DOHH2 (cell line): ENCODE measurements around the gene CARNS1.

Experiments used
- H3F3A ChIP-seq: fragments of 200-600 bp; sonication (generic), shearing (Covaris generic); 2 replicates; pipeline ENCODE4 v1.6.0; 2016; ENCODE audit warnings: antibody characterized with exemption, mild to moderate bottlenecking; ENCODE audit not compliant: control insufficient read depth, insufficient read depth
- H3K27ac ChIP-seq: fragments of 200-600 bp; sonication (generic); 2 replicates; pipeline ENCODE4 v1.5.1; 2014; ENCODE audit warnings: low read depth, mild to moderate bottlenecking, low read length, moderate library complexity
- H3K27me3 ChIP-seq: fragments of 200-600 bp; sonication (generic); 2 replicates; pipeline ENCODE4 v1.6.1; 2014; ENCODE audit warnings: mild to moderate bottlenecking, low read length, mixed read lengths; ENCODE audit not compliant: control insufficient read depth
- H3K36me3 ChIP-seq: fragments of 200-600 bp; sonication (generic); 2 replicates; pipeline ENCODE4 v1.6.1; 2014; ENCODE audit warnings: mild to moderate bottlenecking, low read length, moderate library complexity, mixed read lengths; ENCODE audit not compliant: control insufficient read depth
- H3K4me1 ChIP-seq: fragments of 200-600 bp; sonication (generic); 2 replicates; pipeline ENCODE4 v1.6.1; 2014; ENCODE audit warnings: mild to moderate bottlenecking, low read length, mixed read lengths; ENCODE audit not compliant: control insufficient read depth
- H3K4me2 ChIP-seq: fragments of 200-600 bp; sonication (generic); 2 replicates; pipeline ENCODE4 v1.6.0; 2014; ENCODE audit warnings: mild to moderate bottlenecking, low read length, moderate library complexity
- H3K4me3 ChIP-seq: fragments of 200-600 bp; sonication (generic); 2 replicates; pipeline ENCODE4 v1.5.1; 2014; ENCODE audit warnings: mild to moderate bottlenecking, low read length, mixed read lengths
- H3K79me2 ChIP-seq: fragments of 200-600 bp; sonication (generic); 2 replicates; pipeline ENCODE4 v1.6.1; 2014; ENCODE audit warnings: mild to moderate bottlenecking, low read length, mixed read lengths; ENCODE audit not compliant: control insufficient read depth
- H3K9me2 ChIP-seq: fragments of 200-600 bp; sonication (generic); replicated peaks from 2 replicates; pipeline ENCODE4 v1.6.1; 2014; ENCODE audit warnings: mild to moderate bottlenecking, low read length, mixed read lengths; ENCODE audit not compliant: control insufficient read depth
- H3K9me3 ChIP-seq: fragments of 200-600 bp; sonication (generic); 2 replicates; pipeline ENCODE4 v1.6.1; 2014; ENCODE audit warnings: antibody characterized with exemption, low read length, mixed read lengths; ENCODE audit not compliant: control insufficient read depth, insufficient read depth
- H4K20me1 ChIP-seq: fragments of 200-600 bp; sonication (generic); 2 replicates; pipeline ENCODE4 v1.6.0; 2014; ENCODE audit warnings: low read depth, mild to moderate bottlenecking, antibody characterized with exemption, low read length, moderate library complexity; ENCODE audit not compliant: control insufficient read depth, insufficient read depth
- EZH2phosphoT487 ChIP-seq: fragments of 200-600 bp; sonication (generic); IDR thresholded peaks from 2 replicates; pipeline ENCODE4 v1.6.1; 2017; ENCODE audit warnings: borderline replicate concordance, mild to moderate bottlenecking, antibody characterized with exemption, low read length, moderate library complexity, mixed read lengths
- TF ChIP-seq, protein P1 (sequence below): fragments of 200-600 bp; sonication (generic); IDR thresholded peaks from one replicate; pipeline ENCODE4 v1.5.1; 2014; ENCODE audit warnings: antibody characterized with exemption, mild to moderate bottlenecking, low read depth, low read length; ENCODE audit not compliant: poor library complexity, severe bottlenecking

The CARNS1 gene

DNA sequence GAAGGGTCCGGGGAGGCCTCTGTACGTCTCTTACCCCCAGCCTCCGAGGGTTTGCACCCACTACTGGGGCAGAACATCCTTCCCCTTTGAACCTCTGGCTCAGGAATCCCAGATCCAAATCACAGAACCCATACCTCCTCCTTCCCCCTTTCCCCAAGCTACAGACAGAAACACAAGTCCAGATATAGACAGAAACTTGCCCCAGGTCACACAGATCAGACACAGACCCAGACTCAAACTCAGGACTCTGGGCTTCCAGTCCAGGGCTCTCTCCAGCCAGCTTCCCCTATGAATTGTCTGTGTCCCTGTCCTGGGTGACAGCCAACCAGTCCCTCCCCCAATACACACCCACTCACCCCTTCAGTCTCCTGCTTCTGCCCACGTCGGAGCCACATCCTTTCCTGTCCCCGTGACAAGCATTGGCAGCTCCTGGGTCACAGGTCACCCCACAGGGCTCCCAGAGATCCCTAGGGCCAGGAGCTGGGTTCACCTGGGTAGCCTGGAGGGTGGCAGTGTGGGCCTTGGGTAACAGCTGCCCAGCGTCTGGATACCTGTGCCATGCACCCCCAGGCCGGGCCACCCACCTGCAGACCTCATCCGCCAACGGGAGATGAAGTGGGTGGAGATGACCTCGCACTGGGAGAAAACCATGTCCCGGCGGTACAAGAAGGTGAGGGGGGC, 10.8 kb upstream of the CARNS1 start:
- Histone ChIP-seq H3K4me1 (peaks cover 79% of the 10 kb centered on the region), H3K36me3 (peaks cover 72% of the 10 kb centered on the region), H4K20me1 (peaks cover 7% of the 10 kb centered on the region; the same call in 1 of the 2 replicates), H3K27ac (peak overlapping the region; percentile 96), H3K9me3 (no peaks in the 10 kb centered on the region), H3F3A (peaks cover 21% of the 10 kb centered on the region), H3K4me2 (peak overlapping the region; percentile 80), H3K9me2 (no peaks in the 10 kb centered on the region), H3K4me3 (peak overlapping the region; percentile 93), H3K27me3 (no peaks in the 10 kb centered on the region), H3K79me2 (peaks cover 64% of the 10 kb centered on the region)
- TF ChIP-seq EZH2phosphoT487, result no peak
- TF ChIP-seq, protein P1, sequence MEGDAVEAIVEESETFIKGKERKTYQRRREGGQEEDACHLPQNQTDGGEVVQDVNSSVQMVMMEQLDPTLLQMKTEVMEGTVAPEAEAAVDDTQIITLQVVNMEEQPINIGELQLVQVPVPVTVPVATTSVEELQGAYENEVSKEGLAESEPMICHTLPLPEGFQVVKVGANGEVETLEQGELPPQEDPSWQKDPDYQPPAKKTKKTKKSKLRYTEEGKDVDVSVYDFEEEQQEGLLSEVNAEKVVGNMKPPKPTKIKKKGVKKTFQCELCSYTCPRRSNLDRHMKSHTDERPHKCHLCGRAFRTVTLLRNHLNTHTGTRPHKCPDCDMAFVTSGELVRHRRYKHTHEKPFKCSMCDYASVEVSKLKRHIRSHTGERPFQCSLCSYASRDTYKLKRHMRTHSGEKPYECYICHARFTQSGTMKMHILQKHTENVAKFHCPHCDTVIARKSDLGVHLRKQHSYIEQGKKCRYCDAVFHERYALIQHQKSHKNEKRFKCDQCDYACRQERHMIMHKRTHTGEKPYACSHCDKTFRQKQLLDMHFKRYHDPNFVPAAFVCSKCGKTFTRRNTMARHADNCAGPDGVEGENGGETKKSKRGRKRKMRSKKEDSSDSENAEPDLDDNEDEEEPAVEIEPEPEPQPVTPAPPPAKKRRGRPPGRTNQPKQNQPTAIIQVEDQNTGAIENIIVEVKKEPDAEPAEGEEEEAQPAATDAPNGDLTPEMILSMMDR, result no peak

DNA sequence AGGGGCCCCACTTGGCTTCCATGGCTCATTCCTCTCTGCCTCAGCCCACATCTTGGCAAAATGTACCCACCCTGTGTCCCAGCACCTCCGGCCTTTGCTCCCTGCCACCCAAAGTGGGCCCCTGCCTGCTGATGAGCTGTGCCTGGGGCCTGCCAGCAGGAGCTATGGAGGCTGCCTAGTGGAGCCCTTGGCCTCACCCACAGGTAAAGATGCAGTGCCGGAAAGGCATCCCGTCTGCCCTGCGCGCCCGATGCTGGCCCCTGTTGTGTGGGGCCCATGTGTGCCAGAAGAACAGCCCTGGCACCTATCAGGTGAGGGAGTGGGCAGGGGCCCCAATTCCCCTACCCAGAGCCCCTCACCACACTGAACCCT, 10.3 kb upstream of the CARNS1 start:
- peak overlapping the region; percentile 80 for H3K4me2 ChIP-seq
- no peaks in the 10 kb centered on the region for H3K9me2 ChIP-seq
- no peaks in the 10 kb centered on the region for H3K9me3 ChIP-seq
- peaks cover 71% of the 10 kb centered on the region for H3K36me3 ChIP-seq
- peaks cover 82% of the 10 kb centered on the region for H3K4me1 ChIP-seq
- TF ChIP-seq, protein P1, result no peak
- no peak for TF ChIP-seq EZH2phosphoT487
- peak overlapping the region; percentile 96 for H3K27ac ChIP-seq
- peaks cover 7% of the 10 kb centered on the region; the same call in 1 of the 2 replicates for H4K20me1 ChIP-seq
- peaks cover 58% of the 10 kb centered on the region for H3K79me2 ChIP-seq
- H3K27me3 ChIP-seq, result no peaks in the 10 kb centered on the region
- H3K4me3 ChIP-seq, result peak overlapping the region; percentile 93
- peaks cover 22% of the 10 kb centered on the region for H3F3A ChIP-seq

- H3K9me2 ChIP-seq, result no peaks in the 10 kb centered on the region
- H3K4me3 ChIP-seq, result peak overlapping the region; percentile 93
- peaks cover 52% of the 10 kb centered on the region for H3K79me2 ChIP-seq
- peaks cover 82% of the 10 kb centered on the region for H3K4me1 ChIP-seq
- H3K27me3 ChIP-seq, result no peaks in the 10 kb centered on the region
- peaks cover 24% of the 10 kb centered on the region for H3F3A ChIP-seq
- TF ChIP-seq, protein P1, result no peak
- no peak for TF ChIP-seq EZH2phosphoT487
- H3K9me3 ChIP-seq, result no peaks in the 10 kb centered on the region
- peak overlapping the region; percentile 96 for H3K27ac ChIP-seq
- H4K20me1 ChIP-seq, result 0 out of 2 replicates have a peak, but pooled peaks cover 1% of the 10 kb centered on the region
- peak overlapping the region; percentile 80 for H3K4me2 ChIP-seq
- peaks cover 65% of the 10 kb centered on the region for H3K36me3 ChIP-seq
Measured at GRCh38 chr11:67405688-67406339, 9.7 kb upstream of the CARNS1 start.
